ENCODE measurements around the gene ZNF728. TPM values are rescaled to one million over a fixed set of nuclear protein-coding genes. Genes with fewer than 3 reads are reported as not detected.
"Not testable (repeated sequence)": the region's sequence is repeated elsewhere in the genome, so short reads cannot be mapped to it uniquely, and the experiment has no call there.

Gene ZNF728
- total and polyA plus RNA-seq, 12 donors, result 0.07 to 2.3 (median 0.53) TPM; not detected in 2

DNA sequence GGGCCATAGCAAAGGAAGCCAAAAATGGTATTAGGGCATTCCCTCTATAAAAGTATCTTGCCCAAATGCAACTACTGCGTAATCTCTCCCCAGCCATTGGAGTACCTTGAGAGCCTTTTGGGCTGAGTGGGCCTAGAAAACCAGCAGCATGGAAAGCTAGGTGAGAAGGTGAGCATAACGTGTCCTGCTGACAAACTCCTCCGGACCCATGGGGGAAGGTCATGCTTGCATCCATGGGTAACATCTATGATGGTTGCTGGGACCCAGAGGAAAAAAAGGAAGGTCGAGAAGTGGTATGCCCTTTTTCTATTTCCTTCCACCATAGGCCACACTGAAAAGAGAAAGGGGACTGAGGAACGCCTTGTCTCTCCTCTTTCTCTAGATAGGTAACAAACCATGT is 57.4 kb downstream of the ZNF728 start:
- H3K27ac ChIP-seq, result no peak overlapping the region
- 51 to 64% (median 56%) methylated on average over 5 of the region's 5 CpGs for WGBS, 4 donors
- H3K9me3 ChIP-seq (replicated peaks in 1 of 3), result peaks cover 0 to 27% (median 0%) of the 10 kb centered on the region in 3 donors
- no peak for DNase-seq
- H3K4me3 ChIP-seq, result no peak overlapping the region
- no peaks in the 10 kb centered on the region for H3K4me1 ChIP-seq (replicated peaks in 1 of 2)
- intact Hi-C loops (cut with DNase I), result no loop called here
- TF ChIP-seq, protein P1, sequence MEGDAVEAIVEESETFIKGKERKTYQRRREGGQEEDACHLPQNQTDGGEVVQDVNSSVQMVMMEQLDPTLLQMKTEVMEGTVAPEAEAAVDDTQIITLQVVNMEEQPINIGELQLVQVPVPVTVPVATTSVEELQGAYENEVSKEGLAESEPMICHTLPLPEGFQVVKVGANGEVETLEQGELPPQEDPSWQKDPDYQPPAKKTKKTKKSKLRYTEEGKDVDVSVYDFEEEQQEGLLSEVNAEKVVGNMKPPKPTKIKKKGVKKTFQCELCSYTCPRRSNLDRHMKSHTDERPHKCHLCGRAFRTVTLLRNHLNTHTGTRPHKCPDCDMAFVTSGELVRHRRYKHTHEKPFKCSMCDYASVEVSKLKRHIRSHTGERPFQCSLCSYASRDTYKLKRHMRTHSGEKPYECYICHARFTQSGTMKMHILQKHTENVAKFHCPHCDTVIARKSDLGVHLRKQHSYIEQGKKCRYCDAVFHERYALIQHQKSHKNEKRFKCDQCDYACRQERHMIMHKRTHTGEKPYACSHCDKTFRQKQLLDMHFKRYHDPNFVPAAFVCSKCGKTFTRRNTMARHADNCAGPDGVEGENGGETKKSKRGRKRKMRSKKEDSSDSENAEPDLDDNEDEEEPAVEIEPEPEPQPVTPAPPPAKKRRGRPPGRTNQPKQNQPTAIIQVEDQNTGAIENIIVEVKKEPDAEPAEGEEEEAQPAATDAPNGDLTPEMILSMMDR (IDR thresholded peaks at IDR 0.05), result no peak
- no peak for TF ChIP-seq POLR2A (IDR thresholded peaks at IDR 0.05)
- H3K27me3 ChIP-seq, result no peaks in the 10 kb centered on the region
- no peaks in the 10 kb centered on the region for H3K36me3 ChIP-seq (replicated peaks in 1 of 2)

DNA sequence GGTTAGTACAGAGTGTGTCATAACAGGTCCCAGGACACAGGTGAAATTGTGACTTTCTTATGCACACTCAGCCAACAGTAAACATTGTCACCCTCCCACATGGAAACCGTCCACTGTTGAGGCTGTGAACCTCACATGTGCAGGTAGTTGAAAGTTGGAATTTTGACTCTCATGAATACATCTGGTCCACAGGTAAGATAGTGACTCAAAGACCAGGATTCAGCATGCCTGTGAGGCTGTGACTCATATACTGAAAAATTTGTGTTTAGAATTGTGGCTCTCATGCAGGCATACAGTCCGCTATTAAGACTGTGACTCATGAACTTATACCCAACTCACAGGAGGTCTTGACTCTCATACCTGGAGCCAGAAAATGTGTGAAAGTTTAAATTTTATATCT is 67.8 kb downstream of the ZNF728 start:
- H3K4me1 ChIP-seq (replicated peaks in 1 of 2), result no peaks in the 10 kb centered on the region
- intact Hi-C loops (cut with DNase I), result no loop called here
- H3K27me3 ChIP-seq, result no peaks in the 10 kb centered on the region
- no peak for TF ChIP-seq POLR2A (IDR thresholded peaks at IDR 0.05)
- TF ChIP-seq, protein P1 (IDR thresholded peaks at IDR 0.05), result no peak
- no peak overlapping the region for H3K4me3 ChIP-seq
- WGBS, 4 donors, result 79 to 90% (median 82%) methylated on average over 2 of the region's 2 CpGs
- no peak overlapping the region for H3K27ac ChIP-seq
- no peaks in the 10 kb centered on the region for H3K9me3 ChIP-seq (replicated peaks in 1 of 3)
- DNase-seq, result no peak
- H3K36me3 ChIP-seq (replicated peaks in 1 of 2), result no peaks in the 10 kb centered on the region

DNA sequence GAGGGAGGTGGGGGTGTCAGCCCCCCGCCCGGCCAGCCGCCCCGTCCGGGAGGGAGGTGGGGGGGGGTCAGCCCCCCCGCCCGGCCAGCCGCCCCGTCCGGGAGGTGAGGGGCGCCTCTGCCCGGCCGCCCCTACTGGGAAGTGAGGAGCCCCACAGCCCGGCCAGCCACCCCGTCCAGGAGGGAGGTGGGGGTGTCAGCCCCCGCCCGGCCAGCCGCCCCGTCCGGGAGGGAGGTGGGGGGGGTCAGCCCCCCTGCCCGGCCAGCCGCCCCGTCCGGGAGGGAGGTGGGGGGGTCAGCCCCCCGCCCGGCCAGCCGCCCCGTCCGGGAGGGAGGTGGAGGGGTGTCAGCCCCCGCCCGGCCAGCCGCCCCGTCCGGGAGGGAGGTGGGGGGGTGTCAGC is 75.4 kb downstream of the ZNF728 start:
- DNase-seq; intact Hi-C loops (cut with DNase I); H3K4me1 ChIP-seq (replicated peaks in 1 of 2); H3K36me3 ChIP-seq (replicated peaks in 1 of 2); H3K27ac ChIP-seq; H3K27me3 ChIP-seq; H3K4me3 ChIP-seq; H3K9me3 ChIP-seq (replicated peaks in 1 of 3): not testable (repeated sequence)
- 93 to 94% methylated on average over 12 to 28 of the region's 34 CpGs; no CpG with 5 or more reads in 2 of the 4 donors for WGBS, 4 donors

DNA sequence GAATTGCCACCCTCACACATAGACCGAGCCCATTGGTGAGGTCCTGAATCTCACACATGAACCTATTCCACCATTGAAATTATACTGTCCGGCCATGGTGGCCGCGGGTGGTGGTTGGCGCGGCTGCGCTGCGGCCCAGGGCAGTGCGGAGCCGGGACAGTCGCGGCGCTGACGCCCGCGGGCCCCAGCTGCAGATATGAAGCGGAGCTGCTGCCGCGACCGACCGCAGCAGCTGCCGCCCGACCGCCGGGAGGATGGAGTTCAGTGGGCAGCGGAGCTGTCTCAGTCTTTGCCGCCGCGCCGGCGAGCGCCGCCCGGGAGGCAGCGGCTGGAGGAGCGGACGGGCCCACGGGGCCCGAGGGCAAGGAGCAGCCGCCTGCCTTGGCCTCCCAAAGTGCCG is 77.8 kb downstream of the ZNF728 start:
- WGBS, 4 donors, result 91 to 99% (median 97%) methylated on average over 15 to 41 of the region's 41 CpGs
- H3K27ac ChIP-seq; H3K36me3 ChIP-seq (replicated peaks in 1 of 2); DNase-seq; H3K27me3 ChIP-seq; H3K4me1 ChIP-seq (replicated peaks in 1 of 2); H3K9me3 ChIP-seq (replicated peaks in 1 of 3); intact Hi-C loops (cut with DNase I); H3K4me3 ChIP-seq: not testable (repeated sequence)

Small RNA genes lying within 50 kb of the gene (small RNA-seq; reads per million reads assigned to genes)
- 0 reads per million in 2 donors for gene AC022145.2

Other genes with a start within 250 kb of the ZNF728 start
- under 1 TPM in 4 of 9 donors, not detected in 5; 0.07 to 0.17 (median 0.13) TPM for gene ZNF99, start 219.0 kb downstream of the ZNF728 start, total RNA-seq
- under 1 TPM; under 0.01 to 0.04 (median 0.03) TPM for gene ZNF99, start 219.0 kb downstream of the ZNF728 start, polyA plus RNA-seq
- not detected for gene ZNF723, start 170.9 kb downstream of the ZNF728 start, total RNA-seq
- gene ZNF723, start 170.9 kb downstream of the ZNF728 start, polyA plus RNA-seq, result not detected
- 1 to 10 TPM in 2 of 9 donors, under 1 TPM in 2, not detected in 5; 0.18 to 3.4 (median 0.79) TPM for gene ZNF730, start 113.8 kb upstream of the ZNF728 start, total RNA-seq
- under 1 TPM in 1 of 3 donors, not detected in 2; 0.13 TPM for gene ZNF730, start 113.8 kb upstream of the ZNF728 start, polyA plus RNA-seq
- gene ZNF724, start 247.2 kb upstream of the ZNF728 start, total RNA-seq, result 1 to 10 TPM in 6 of 9 donors, under 1 TPM in 3; 0.36 to 8.3 (median 1.8) TPM
- under 1 TPM; 0.07 to 0.95 (median 0.72) TPM for gene ZNF724, start 247.2 kb upstream of the ZNF728 start, polyA plus RNA-seq

Measured in adrenal gland (tissue), 12 donors.